Tibial nerve (tissue), 4 donors: ENCODE results near the gene ZNF697. TPM values are rescaled to one million over a fixed set of nuclear protein-coding genes. Genes with fewer than 3 reads are reported as not detected.
"Not testable (repeated sequence)": the region's sequence is repeated elsewhere in the genome, so short reads cannot be mapped to it uniquely, and the experiment has no call there.

ENCODE experiments used
- DNase-seq, 2 donors: peaks; one replicate each; pipeline ENCODE4 v3.0.0-alpha.2; 2019; ENCODE audit warnings: low spot score in 2 of 2
- H3K27ac ChIP-seq, 4 donors: fragments of 200-600 bp; sonication (generic) in 3 of 4; one replicate each; pipeline ENCODE4 v1.5.1; 2017 to 2019; ENCODE audit warnings: mild to moderate bottlenecking in 1 of 4
- H3K27me3 ChIP-seq, 2 donors: fragments of 200-600 bp; sonication (generic) in 1 of 2; one replicate each; pipeline versions ENCODE4 v1.5.1 to v1.6.0; 2017 to 2019
- H3K36me3 ChIP-seq, 3 donors: fragments of 200-600 bp; sonication (generic); one replicate each; pipeline ENCODE4 v1.5.1; 2018 to 2019
- H3K4me1 ChIP-seq, 4 donors: fragments of 200-600 bp; sonication (generic) in 3 of 4; one replicate each; pipeline ENCODE4 v1.5.1; 2017 to 2019
- H3K4me3 ChIP-seq, 4 donors: fragments of 200-600 bp; sonication (generic) in 3 of 4; one replicate each; pipeline ENCODE4 v1.5.1; 2017 to 2019; ENCODE audit warnings: mild to moderate bottlenecking in 1 of 4, moderate library complexity in 1 of 4
- H3K9me3 ChIP-seq, 4 donors: fragments of 200-600 bp; sonication (generic) in 3 of 4; one replicate each; pipeline ENCODE4 v1.5.1; 2017 to 2019
- EP300 ChIP-seq, 2 donors: sonication (generic); formaldehyde crosslinking; IDR thresholded peaks; one replicate each; pipeline ENCODE4 v1.6.1; 2017; ENCODE audit warnings: antibody characterized with exemption in 2 of 2, mild to moderate bottlenecking in 1 of 2
- POLR2A ChIP-seq, 2 donors: fragments of 450-650 bp; IDR thresholded peaks; one replicate each; pipeline ENCODE4 v1.6.1; 2017; ENCODE audit warnings: antibody characterized with exemption in 2 of 2, mild to moderate bottlenecking in 2 of 2, moderate library complexity in 2 of 2
- WGBS, 2 donors: methylation state at CpG; one replicate each; pipeline ENCODE4 v1.1.5; 2018; 5-methylcytosine and 5-hydroxymethylcytosine counted together
- total RNA-seq, 4 donors: library from RNA; depleted of rRNA; stranded (reverse); fragments of >200 nt; gene quantifications; one replicate each; pipeline ENCODE4 v1.1.0, GENCODE V29; 2016
- TF ChIP-seq, protein P1 (sequence below), 5 experiments: fragments of 200-600 bp in 3 of 5; fragments of 450-650 bp in 2 of 5; sonication (generic) in 3 of 5; IDR thresholded peaks; one replicate each; pipeline ENCODE4 v1.5.1; 2016 to 2019; ENCODE audit warnings: antibody characterized with exemption in 5 of 5, mild to moderate bottlenecking in 3 of 5, moderate library complexity in 2 of 5

Gene ZNF697
- total RNA-seq, 4 donors from 2014 or later: 3.3 to 9.0 (median 4.9) TPM

DNA sequence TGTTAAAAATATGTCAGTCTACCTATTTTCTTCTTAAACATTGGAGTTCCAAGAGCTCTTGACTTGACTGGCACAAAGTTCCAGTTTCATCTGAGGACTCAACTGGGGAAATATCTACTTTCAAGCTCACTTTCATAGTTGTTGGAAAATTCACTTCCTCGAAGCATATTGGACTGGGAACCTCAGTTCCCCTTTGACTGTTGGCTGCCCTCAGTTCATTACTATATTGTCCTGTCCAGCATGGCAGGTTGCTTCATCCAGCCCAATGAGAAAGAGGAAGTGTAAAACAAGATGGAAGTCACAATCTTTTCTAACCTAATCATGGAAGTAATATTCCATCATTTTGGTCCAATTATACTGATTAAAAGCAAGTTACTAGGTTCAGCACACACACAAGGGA lies 54.3 kb downstream of the ZNF697 start:
- no peaks in the 10 kb centered on the region for H3K36me3 ChIP-seq
- no peak for DNase-seq
- WGBS, 2 donors: 67 to 80% methylated on average over 1 of the region's 1 CpG

DNA sequence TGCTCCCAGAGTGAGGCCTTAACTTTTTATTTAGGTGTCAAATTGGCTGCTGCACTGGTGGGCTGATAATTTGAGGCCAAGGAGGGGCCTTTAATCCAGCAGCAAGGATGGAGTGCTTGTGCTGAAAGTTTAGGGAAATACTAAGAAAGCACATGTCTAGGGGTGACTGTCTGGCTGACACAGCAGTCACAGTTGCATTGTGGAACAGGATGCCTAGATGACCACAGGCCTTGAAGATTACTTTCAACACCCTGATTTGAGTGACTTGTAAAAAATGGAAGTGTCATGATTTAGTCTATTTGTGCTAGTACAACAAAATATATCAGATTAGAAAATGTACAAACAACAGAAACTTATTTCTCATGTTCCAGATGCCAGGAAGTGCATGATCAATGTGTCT lies 57.7 kb downstream of the ZNF697 start:
- Histone ChIP-seq H3K9me3 (no peaks in the 10 kb centered on the region), H3K4me1 (peaks cover 0 to 17% (median 0%) of the 10 kb centered on the region in 4 donors), H3K36me3 (no peaks in the 10 kb centered on the region), H3K27ac (no peak overlapping the region), H3K27me3 (no peaks in the 10 kb centered on the region), H3K4me3 (no peak overlapping the region)
- TF ChIP-seq POLR2A (IDR thresholded peaks at IDR 0.05) (no peak), EP300 (IDR thresholded peaks at IDR 0.05) (no peak)
- TF ChIP-seq, protein P1, sequence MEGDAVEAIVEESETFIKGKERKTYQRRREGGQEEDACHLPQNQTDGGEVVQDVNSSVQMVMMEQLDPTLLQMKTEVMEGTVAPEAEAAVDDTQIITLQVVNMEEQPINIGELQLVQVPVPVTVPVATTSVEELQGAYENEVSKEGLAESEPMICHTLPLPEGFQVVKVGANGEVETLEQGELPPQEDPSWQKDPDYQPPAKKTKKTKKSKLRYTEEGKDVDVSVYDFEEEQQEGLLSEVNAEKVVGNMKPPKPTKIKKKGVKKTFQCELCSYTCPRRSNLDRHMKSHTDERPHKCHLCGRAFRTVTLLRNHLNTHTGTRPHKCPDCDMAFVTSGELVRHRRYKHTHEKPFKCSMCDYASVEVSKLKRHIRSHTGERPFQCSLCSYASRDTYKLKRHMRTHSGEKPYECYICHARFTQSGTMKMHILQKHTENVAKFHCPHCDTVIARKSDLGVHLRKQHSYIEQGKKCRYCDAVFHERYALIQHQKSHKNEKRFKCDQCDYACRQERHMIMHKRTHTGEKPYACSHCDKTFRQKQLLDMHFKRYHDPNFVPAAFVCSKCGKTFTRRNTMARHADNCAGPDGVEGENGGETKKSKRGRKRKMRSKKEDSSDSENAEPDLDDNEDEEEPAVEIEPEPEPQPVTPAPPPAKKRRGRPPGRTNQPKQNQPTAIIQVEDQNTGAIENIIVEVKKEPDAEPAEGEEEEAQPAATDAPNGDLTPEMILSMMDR (IDR thresholded peaks at IDR 0.05): no peak
- no peak for DNase-seq

More for the DNA sequence above, 54.3 kb downstream of the ZNF697 start:
- TF ChIP-seq, protein P1 (IDR thresholded peaks at IDR 0.05): no peak
- no peak for TF ChIP-seq POLR2A (IDR thresholded peaks at IDR 0.05)
- no peak for TF ChIP-seq EP300 (IDR thresholded peaks at IDR 0.05)
- Histone ChIP-seq H3K27me3 (no peaks in the 10 kb centered on the region), H3K4me1 (peaks cover 0 to 10% (median 0%) of the 10 kb centered on the region in 4 donors), H3K4me3 (no peak overlapping the region), H3K9me3 (no peaks in the 10 kb centered on the region), H3K27ac (no peak overlapping the region)

DNA sequence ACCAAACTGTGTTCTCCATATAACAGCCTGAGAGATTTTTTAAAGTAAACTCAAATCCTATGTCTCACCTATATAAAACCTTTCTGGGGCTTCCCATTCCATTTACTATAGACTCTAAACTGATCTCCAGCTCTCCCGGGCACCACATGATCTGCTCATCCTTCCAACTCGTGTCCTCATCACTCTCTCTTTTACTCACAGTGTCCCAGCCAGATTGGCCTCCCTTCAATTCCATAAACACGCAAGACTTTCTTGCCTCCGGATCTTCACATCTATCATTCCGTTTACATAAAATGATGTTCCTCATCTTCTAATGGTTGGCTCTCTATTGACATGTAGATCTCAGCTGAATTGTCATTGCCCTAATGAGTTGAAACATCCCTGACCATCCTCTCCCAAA lies 59.4 kb downstream of the ZNF697 start:
- H3K4me3 ChIP-seq: no peak overlapping the region

DNA sequence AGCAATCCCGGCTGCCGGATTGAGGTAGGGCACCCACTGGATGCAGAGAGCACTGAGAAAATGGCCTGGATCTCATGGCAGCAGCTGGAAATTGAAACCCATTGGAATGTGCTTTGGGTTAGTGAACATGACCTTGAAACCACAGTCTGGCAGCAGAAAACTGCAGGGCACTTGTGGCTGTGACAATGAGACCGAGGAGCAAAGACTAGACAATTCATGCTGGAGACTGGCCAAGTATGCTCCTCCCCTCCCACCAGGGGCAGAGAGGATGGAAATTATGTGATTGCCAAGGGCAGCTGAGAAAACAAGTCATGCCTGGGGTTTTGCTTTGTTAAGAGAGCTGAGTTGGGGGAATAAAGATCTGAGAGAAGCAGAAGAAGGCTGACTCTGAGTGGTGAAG lies 60.7 kb downstream of the ZNF697 start:
- DNase-seq: no peak
- H3K27me3 ChIP-seq: no peaks in the 10 kb centered on the region
- TF ChIP-seq POLR2A (IDR thresholded peaks at IDR 0.05) (no peak), EP300 (IDR thresholded peaks at IDR 0.05) (no peak)
- TF ChIP-seq, protein P1 (IDR thresholded peaks at IDR 0.05): no peak
- no peak overlapping the region for H3K27ac ChIP-seq
- H3K36me3 ChIP-seq: no peaks in the 10 kb centered on the region
- 22 to 23% methylated on average over 3 of the region's 3 CpGs for WGBS, 2 donors
- no peak overlapping the region for H3K4me3 ChIP-seq
- no peaks in the 10 kb centered on the region for H3K9me3 ChIP-seq
- H3K4me1 ChIP-seq: peaks cover 0 to 21% (median 0%) of the 10 kb centered on the region in 4 donors

More for the DNA sequence above, 59.4 kb downstream of the ZNF697 start:
- H3K36me3 ChIP-seq: no peaks in the 10 kb centered on the region
- no peak for TF ChIP-seq POLR2A (IDR thresholded peaks at IDR 0.05)
- TF ChIP-seq, protein P1 (IDR thresholded peaks at IDR 0.05): no peak
- no peaks in the 10 kb centered on the region for H3K9me3 ChIP-seq
- H3K27ac ChIP-seq: no peak overlapping the region
- peaks cover 0 to 15% (median 0%) of the 10 kb centered on the region in 4 donors for H3K4me1 ChIP-seq
- H3K27me3 ChIP-seq: no peaks in the 10 kb centered on the region
- DNase-seq: peak in 1 of 2 donors; percentile 22
- WGBS, 2 donors: 89 to 90% methylated on average over 5 of the region's 5 CpGs

DNA sequence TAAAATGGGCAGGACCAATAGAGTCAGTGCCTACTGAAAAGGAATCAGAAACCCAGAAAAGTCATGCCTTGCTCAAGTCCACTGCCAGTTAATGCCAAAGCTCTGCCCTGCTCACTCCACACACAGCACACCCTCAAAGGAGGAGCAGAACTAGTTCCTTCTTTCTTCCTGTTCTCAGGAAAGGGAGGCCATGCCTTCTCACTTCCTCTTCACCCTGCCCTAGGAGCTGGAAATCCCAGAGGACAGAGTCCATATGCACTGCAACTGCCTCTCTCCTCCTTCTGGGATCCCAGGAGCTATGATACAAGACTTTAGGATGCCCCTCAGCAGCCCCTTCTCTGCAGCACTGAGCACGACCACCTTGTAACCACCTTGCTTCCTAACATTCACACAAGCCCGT lies 62.3 kb downstream of the ZNF697 start:
- not testable (repeated sequence) for H3K4me3 ChIP-seq, H3K27me3 ChIP-seq, H3K27ac ChIP-seq, H3K9me3 ChIP-seq, DNase-seq, H3K36me3 ChIP-seq
- WGBS, 2 donors: 93 to 96% methylated on average over 2 of the region's 2 CpGs
- H3K4me1 ChIP-seq: peaks cover 0 to 21% (median 0%) of the 10 kb centered on the region in 4 donors

DNA sequence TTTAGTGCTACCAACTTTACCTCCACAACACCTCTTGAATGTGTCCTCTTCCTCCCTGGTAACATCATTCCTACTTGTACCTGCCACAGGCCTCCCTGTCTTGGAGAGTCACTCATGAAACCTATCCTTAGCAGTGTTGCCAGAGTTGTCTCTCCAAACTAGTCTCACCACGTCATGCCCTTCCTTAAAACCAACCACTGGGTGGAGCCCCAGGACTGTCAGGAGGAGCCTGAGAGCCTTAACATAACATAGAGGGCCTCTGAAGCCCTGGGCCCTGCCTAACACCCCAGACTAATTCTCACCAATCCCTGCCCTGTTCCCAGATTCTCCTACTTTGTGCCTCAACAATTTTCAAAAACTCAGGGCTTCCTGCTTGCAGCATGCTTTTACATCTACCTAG lies 65.3 kb downstream of the ZNF697 start:
- TF ChIP-seq, protein P1 (IDR thresholded peaks at IDR 0.05): peak in 4 of 5 experiments; percentile 20 to 42 (median 34)
- TF ChIP-seq POLR2A (IDR thresholded peaks at IDR 0.05) (no peak), EP300 (IDR thresholded peaks at IDR 0.05) (no peak)
- Histone ChIP-seq H3K9me3 (no peaks in the 10 kb centered on the region), H3K27ac (no peak overlapping the region), H3K36me3 (no peaks in the 10 kb centered on the region), H3K4me1 (peaks cover 0 to 20% (median 0%) of the 10 kb centered on the region in 4 donors), H3K27me3 (no peaks in the 10 kb centered on the region), H3K4me3 (no peak overlapping the region)
- WGBS, 2 donors: 5% methylated on average over 1 of the region's 1 CpG
- DNase-seq: peak; percentile 35 to 50

DNA sequence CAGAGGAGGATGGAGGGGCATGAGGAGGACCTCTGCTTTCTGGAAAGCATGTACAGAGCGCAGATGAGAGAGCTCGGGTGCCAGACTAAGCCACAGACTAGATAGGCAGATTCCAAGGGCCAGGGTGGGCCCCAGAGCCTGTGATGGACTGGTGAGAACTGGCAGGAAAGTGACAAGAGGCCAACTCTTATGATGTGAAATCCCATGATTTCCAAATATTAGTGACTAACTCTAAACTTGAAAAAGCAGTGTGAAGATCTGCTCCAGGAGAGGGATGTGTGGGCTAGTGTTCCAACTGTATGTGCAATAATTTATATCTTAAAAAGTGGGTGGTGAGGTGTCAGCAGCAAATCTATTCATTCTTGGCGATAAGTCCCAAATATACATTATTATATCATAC lies 67.0 kb downstream of the ZNF697 start:
- H3K27me3 ChIP-seq: not testable (repeated sequence)
- WGBS, 2 donors: 92 to 95% methylated on average over 3 of the region's 3 CpGs

More for the DNA sequence above, 67.0 kb downstream of the ZNF697 start:
- not testable (repeated sequence) for H3K9me3 ChIP-seq, DNase-seq, H3K36me3 ChIP-seq, H3K27ac ChIP-seq, H3K4me3 ChIP-seq
- H3K4me1 ChIP-seq: peaks cover 0 to 10% (median 0%) of the 10 kb centered on the region in 4 donors
